ENCODE results near the gene C1QA.

The C1QA gene

DNA sequence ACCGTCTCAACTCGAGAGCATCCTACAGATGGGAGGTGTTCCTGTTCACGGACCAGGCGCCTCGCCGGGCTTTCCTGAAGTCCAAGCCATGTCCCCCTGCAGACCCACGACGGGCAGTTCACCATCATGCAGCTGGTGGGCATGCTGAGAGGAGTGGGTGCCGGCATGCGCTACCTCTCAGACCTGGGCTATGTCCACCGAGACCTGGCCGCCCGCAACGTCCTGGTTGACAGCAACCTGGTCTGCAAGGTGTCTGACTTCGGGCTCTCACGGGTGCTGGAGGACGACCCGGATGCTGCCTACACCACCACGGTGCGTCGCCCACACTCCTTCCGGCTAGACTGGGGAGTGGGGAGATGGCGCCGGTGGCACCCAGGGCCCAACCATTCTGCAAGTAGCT, 37.7 kb upstream of the C1QA start (continued):
- TF ChIP-seq, protein P1, sequence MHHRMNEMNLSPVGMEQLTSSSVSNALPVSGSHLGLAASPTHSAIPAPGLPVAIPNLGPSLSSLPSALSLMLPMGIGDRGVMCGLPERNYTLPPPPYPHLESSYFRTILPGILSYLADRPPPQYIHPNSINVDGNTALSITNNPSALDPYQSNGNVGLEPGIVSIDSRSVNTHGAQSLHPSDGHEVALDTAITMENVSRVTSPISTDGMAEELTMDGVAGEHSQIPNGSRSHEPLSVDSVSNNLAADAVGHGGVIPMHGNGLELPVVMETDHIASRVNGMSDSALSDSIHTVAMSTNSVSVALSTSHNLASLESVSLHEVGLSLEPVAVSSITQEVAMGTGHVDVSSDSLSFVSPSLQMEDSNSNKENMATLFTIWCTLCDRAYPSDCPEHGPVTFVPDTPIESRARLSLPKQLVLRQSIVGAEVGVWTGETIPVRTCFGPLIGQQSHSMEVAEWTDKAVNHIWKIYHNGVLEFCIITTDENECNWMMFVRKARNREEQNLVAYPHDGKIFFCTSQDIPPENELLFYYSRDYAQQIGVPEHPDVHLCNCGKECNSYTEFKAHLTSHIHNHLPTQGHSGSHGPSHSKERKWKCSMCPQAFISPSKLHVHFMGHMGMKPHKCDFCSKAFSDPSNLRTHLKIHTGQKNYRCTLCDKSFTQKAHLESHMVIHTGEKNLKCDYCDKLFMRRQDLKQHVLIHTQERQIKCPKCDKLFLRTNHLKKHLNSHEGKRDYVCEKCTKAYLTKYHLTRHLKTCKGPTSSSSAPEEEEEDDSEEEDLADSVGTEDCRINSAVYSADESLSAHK (tag by site-specific recombination; IDR thresholded peaks at IDR 0.05): no peak
- TF ChIP-seq ZNF211 (tag by site-specific recombination; IDR thresholded peaks at IDR 0.05; ENCODE audit: low read depth) (no peak), ZNF777 (tag by site-specific recombination; IDR thresholded peaks at IDR 0.05; ENCODE audit: borderline replicate concordance) (no peak), ZBTB17 (tag by site-specific recombination; IDR thresholded peaks at IDR 0.05) (no peak), ZNF558 (tag by site-specific recombination; IDR thresholded peaks at IDR 0.05) (no peak), ZNF140 (tag by site-specific recombination; IDR thresholded peaks at IDR 0.05) (no peak), SCRT1 (tag by site-specific recombination; IDR thresholded peaks at IDR 0.05; ENCODE audit: borderline replicate concordance) (no peak)
- TF ChIP-seq, protein P2, sequence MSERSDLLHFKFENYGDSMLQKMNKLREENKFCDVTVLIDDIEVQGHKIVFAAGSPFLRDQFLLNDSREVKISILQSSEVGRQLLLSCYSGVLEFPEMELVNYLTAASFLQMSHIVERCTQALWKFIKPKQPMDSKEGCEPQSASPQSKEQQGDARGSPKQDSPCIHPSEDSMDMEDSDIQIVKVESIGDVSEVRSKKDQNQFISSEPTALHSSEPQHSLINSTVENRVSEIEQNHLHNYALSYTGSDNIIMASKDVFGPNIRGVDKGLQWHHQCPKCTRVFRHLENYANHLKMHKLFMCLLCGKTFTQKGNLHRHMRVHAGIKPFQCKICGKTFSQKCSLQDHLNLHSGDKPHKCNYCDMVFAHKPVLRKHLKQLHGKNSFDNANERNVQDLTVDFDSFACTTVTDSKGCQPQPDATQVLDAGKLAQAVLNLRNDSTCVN (tag by site-specific recombination; optimal IDR thresholded peaks at IDR 0.05): no peak

DNA sequence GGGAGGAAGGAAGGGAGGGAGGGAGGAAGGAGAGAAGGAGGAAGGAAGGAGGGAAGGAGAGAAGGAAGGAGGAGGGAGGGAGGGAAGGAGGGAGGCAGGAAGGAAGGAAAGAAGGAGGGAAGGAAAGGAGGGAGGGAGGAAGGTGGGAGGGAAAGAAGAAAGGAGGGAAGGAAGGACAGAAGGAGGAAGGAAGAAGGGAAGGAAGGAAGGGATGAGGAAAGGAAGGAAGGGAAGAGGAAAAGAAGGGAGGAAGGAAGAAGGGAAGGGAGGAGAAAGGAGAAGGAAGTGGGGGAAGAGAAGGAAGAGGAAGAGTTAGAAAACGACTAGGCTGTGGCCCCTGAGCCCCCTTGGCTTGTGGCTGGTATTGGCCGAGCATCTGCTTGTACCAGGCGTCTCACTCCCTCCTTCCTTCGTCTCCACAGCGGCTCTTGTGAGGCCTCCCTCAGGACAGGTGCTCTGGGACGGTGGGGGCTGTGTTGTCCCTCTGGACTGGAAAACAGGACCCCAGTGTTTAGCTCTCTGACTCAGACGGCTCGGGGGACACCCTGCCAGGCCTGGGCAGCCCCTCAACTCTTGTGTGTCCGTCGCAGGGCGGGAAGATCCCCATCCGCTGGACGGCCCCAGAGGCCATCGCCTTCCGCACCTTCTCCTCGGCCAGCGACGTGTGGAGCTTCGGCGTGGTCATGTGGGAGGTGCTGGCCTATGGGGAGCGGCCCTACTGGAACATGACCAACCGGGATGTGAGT, 36.2 kb upstream of the C1QA start:
- no peaks in the 10 kb centered on the region for H3K9me3 ChIP-seq (ENCODE audit: control insufficient read depth, insufficient read depth, low read depth, low read length)
- H3K4me3 ChIP-seq (ENCODE audit: low read depth, low read length): no peak overlapping the region
- POLR2A ChIA-PET: no interaction called here
- CTCF ChIA-PET: no interaction called here
- H3K4me1 ChIP-seq (ENCODE audit: control insufficient read depth, insufficient read depth, low read length): no peaks in the 10 kb centered on the region
- no peaks in the 10 kb centered on the region for H3K36me3 ChIP-seq (ENCODE audit: control insufficient read depth in 2 of 2, insufficient read depth in 1 of 2, low read length in 2 of 2)
- H3K27ac ChIP-seq (ENCODE audit: extremely low read depth, low read depth, low read length): no peak overlapping the region
- TF ChIP-seq ZNF600 (tag by site-specific recombination; IDR thresholded peaks at IDR 0.05) (no peak), ZNF433 (tag by site-specific recombination; IDR thresholded peaks at IDR 0.05; ENCODE audit: low read depth) (no peak), MZF1 (tag by site-specific recombination; IDR thresholded peaks at IDR 0.05; ENCODE audit: borderline replicate concordance) (no peak), ZNF785 (tag by site-specific recombination; IDR thresholded peaks at IDR 0.05) (0 out of 2 replicates have a peak, but pooled peaks have one; percentile 28), ZNF473 (tag by site-specific recombination; IDR thresholded peaks at IDR 0.05) (0 out of 2 replicates have a peak, but pooled peaks have one; percentile 44), ZNF16 (tag by site-specific recombination; IDR thresholded peaks at IDR 0.05; ENCODE audit: low read depth) (no peak), PRDM1 (tag by site-specific recombination; IDR thresholded peaks at IDR 0.05) (peak; percentile 56), ZNF366 (tag by site-specific recombination; conservative IDR thresholded peaks at IDR 0.05) (peak; percentile 99), ZNF558 (tag by site-specific recombination; IDR thresholded peaks at IDR 0.05) (no peak), ZNF621 (tag by site-specific recombination; IDR thresholded peaks at IDR 0.05) (0 out of 2 replicates have a peak, but pooled peaks have one; percentile 42), ZNF114 (tag by site-specific recombination; IDR thresholded peaks at IDR 0.05) (no peak)
- TF ChIP-seq, protein P3, sequence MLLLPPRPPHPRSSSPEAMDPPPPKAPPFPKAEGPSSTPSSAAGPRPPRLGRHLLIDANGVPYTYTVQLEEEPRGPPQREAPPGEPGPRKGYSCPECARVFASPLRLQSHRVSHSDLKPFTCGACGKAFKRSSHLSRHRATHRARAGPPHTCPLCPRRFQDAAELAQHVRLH (tag by site-specific recombination; IDR thresholded peaks at IDR 0.05): no peak
- TF ChIP-seq, protein P4, sequence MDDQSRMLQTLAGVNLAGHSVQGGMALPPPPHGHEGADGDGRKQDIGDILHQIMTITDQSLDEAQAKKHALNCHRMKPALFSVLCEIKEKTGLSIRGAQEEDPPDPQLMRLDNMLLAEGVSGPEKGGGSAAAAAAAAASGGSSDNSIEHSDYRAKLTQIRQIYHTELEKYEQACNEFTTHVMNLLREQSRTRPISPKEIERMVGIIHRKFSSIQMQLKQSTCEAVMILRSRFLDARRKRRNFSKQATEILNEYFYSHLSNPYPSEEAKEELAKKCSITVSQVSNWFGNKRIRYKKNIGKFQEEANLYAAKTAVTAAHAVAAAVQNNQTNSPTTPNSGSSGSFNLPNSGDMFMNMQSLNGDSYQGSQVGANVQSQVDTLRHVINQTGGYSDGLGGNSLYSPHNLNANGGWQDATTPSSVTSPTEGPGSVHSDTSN (CRISPR knock-in tag; IDR thresholded peaks at IDR 0.05): no peak
- TF ChIP-seq, protein P5, sequence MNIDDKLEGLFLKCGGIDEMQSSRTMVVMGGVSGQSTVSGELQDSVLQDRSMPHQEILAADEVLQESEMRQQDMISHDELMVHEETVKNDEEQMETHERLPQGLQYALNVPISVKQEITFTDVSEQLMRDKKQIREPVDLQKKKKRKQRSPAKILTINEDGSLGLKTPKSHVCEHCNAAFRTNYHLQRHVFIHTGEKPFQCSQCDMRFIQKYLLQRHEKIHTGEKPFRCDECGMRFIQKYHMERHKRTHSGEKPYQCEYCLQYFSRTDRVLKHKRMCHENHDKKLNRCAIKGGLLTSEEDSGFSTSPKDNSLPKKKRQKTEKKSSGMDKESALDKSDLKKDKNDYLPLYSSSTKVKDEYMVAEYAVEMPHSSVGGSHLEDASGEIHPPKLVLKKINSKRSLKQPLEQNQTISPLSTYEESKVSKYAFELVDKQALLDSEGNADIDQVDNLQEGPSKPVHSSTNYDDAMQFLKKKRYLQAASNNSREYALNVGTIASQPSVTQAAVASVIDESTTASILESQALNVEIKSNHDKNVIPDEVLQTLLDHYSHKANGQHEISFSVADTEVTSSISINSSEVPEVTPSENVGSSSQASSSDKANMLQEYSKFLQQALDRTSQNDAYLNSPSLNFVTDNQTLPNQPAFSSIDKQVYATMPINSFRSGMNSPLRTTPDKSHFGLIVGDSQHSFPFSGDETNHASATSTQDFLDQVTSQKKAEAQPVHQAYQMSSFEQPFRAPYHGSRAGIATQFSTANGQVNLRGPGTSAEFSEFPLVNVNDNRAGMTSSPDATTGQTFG (tag by site-specific recombination; IDR thresholded peaks at IDR 0.05; ENCODE audit: borderline replicate concordance): peak; percentile 66; the same call in 1 of the 2 replicates
- TF ChIP-seq, protein P6, sequence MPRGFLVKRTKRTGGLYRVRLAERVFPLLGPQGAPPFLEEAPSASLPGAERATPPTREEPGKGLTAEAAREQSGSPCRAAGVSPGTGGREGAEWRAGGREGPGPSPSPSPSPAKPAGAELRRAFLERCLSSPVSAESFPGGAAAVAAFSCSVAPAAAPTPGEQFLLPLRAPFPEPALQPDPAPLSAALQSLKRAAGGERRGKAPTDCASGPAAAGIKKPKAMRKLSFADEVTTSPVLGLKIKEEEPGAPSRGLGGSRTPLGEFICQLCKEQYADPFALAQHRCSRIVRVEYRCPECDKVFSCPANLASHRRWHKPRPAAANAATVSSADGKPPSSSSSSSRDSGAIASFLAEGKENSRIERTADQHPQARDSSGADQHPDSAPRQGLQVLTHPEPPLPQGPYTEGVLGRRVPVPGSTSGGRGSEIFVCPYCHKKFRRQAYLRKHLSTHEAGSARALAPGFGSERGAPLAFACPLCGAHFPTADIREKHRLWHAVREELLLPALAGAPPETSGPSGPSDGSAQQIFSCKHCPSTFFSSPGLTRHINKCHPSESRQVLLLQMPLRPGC (tag by site-specific recombination; IDR thresholded peaks at IDR 0.05): no peak

All from HEK293 (cell line).